Endothelial cell (in vitro differentiated cells): ENCODE data around the gene ESYT1. TPM values are rescaled to one million over a fixed set of nuclear protein-coding genes. Genes with fewer than 3 reads are reported as not detected.

Experiments used
- DNase-seq: peaks from one replicate; pipeline ENCODE4 v3.0.0; 2021; ENCODE audit warnings: low spot score
- H3K27ac Mint-ChIP-seq: one replicate; pipeline ENCODE4 v1.8.0; 2021; ENCODE audit warnings: mixed read lengths, inconsistent platforms; ENCODE audit not compliant: unreplicated experiment
- H3K27me3 Mint-ChIP-seq: one replicate; pipeline ENCODE4 v1.8.0; 2021; ENCODE audit warnings: mild to moderate bottlenecking, moderate library complexity, mixed read lengths, inconsistent platforms; ENCODE audit not compliant: unreplicated experiment
- H3K36me3 Mint-ChIP-seq: one replicate; pipeline ENCODE4 v1.8.0; 2021; ENCODE audit warnings: mild to moderate bottlenecking, low read depth, mixed read lengths, inconsistent platforms; ENCODE audit not compliant: unreplicated experiment
- H3K4me1 Mint-ChIP-seq: one replicate; pipeline ENCODE4 v1.8.0; 2021; ENCODE audit warnings: mild to moderate bottlenecking, mixed read lengths, inconsistent platforms; ENCODE audit not compliant: unreplicated experiment
- H3K4me3 Mint-ChIP-seq: one replicate; pipeline ENCODE4 v1.8.0; 2021; ENCODE audit warnings: mild to moderate bottlenecking, mixed read lengths, inconsistent platforms; ENCODE audit not compliant: unreplicated experiment
- H3K9me3 Mint-ChIP-seq: one replicate; pipeline ENCODE4 v1.8.0; 2021; ENCODE audit warnings: mixed read lengths, inconsistent platforms; ENCODE audit not compliant: unreplicated experiment
- CTCF ChIP-seq: fragments of 200-600 bp; sonication (generic); IDR thresholded peaks from one replicate; pipeline ENCODE4 v1.5.0; 2021; ENCODE audit warnings: antibody characterized with exemption; ENCODE audit not compliant: unreplicated experiment
- total RNA-seq: library from RNA; stranded (reverse); fragmentation: NEBNext Ultra II Directional; extraction: Animal tissue kit (Norgen Biotek cat#: 25700); gene quantifications from one replicate; pipeline ENCODE4 v1.2.1, GENCODE V29; 2021; ENCODE audit not compliant: unreplicated experiment

The ESYT1 gene
- total RNA-seq, 1 donor from 2014 or later, result 302 TPM

- peaks cover 66% of the 10 kb centered on the region for H3K4me1 Mint-ChIP-seq
- peaks cover 22% of the 10 kb centered on the region for H3K27me3 Mint-ChIP-seq
- no peak for DNase-seq
- peaks cover 30% of the 10 kb centered on the region for H3K36me3 Mint-ChIP-seq
- no peaks in the 10 kb centered on the region for H3K9me3 Mint-ChIP-seq
- TF ChIP-seq CTCF, result no peak
- peak overlapping the region; percentile 95 for H3K27ac Mint-ChIP-seq
- peak overlapping the region; percentile 98 for H3K4me3 Mint-ChIP-seq
Observed at GRCh38 chr12:56126732-56127239, 1.3 kb upstream of the ESYT1 start.

- no peak for TF ChIP-seq CTCF
- DNase-seq, result no peak
- Mint-ChIP-seq H3K4me3 (peak overlapping the region; percentile 98), H3K36me3 (peaks cover 37% of the 10 kb centered on the region), H3K4me1 (peaks cover 65% of the 10 kb centered on the region), H3K27ac (peak overlapping the region; percentile 95), H3K9me3 (no peaks in the 10 kb centered on the region), H3K27me3 (peaks cover 25% of the 10 kb centered on the region)
Observed at GRCh38 chr12:56127485-56127887, 581 bp upstream of the ESYT1 start.

- H3K27ac Mint-ChIP-seq, result peak overlapping the region; percentile 95
Observed at GRCh38 chr12:56128670-56129205, 671 bp downstream of the ESYT1 start.

GRCh38 chr12:56129206-56129941 is 1.3 kb downstream of the ESYT1 start:
- DNase-seq, result peak; percentile 62
- Mint-ChIP-seq H3K4me3 (peak overlapping the region; percentile 98), H3K27ac (peak overlapping the region; percentile 95), H3K27me3 (peaks cover 25% of the 10 kb centered on the region), H3K4me1 (peaks cover 55% of the 10 kb centered on the region), H3K36me3 (peaks cover 49% of the 10 kb centered on the region), H3K9me3 (no peaks in the 10 kb centered on the region)
- TF ChIP-seq CTCF, result no peak

More at GRCh38 chr12:56128670-56129205, 671 bp downstream of the ESYT1 start:
- no peaks in the 10 kb centered on the region for H3K9me3 Mint-ChIP-seq
- H3K36me3 Mint-ChIP-seq, result peaks cover 46% of the 10 kb centered on the region
- DNase-seq, result no peak
- H3K4me3 Mint-ChIP-seq, result peak overlapping the region; percentile 98
- peaks cover 25% of the 10 kb centered on the region for H3K27me3 Mint-ChIP-seq
- no peak for TF ChIP-seq CTCF
- H3K4me1 Mint-ChIP-seq, result peaks cover 61% of the 10 kb centered on the region
